Keratinocyte (primary cell): ENCODE data around the gene CD86. TPM values are rescaled to one million over a fixed set of nuclear protein-coding genes. Genes with fewer than 3 reads are reported as not detected.

Source experiments
- DNase-seq: peaks from one replicate; pipeline ENCODE4 v3.0.0-alpha.2; 2011; ENCODE audit warnings: low read depth, missing footprints, low spot score
- FAIRE-seq: peaks from 2 replicates; lab custom pipeline; 2011; peaks lifted over from hg19 to GRCh38; lab: Jason Lieb, UNC
- H2AFZ ChIP-seq: 2 replicates; pipeline ENCODE4 v1.6.0; 2012; ENCODE audit warnings: low read length, control low read depth, inconsistent platforms; ENCODE audit not compliant: control insufficient read depth
- H3K27ac ChIP-seq: 2 replicates; pipeline ENCODE4 v1.5.1; 2011; ENCODE audit warnings: low read length; ENCODE audit not compliant: control insufficient read depth, insufficient read depth
- H3K27me3 ChIP-seq: 3 replicates; pipeline ENCODE4 v1.6.0; 2011; ENCODE audit warnings: low read length; ENCODE audit not compliant: control insufficient read depth, insufficient read depth; ENCODE audit errors: extremely low read depth
- H3K36me3 ChIP-seq, 2 experiments: 2 replicates in 1 of 2; 3 replicates in 1 of 2; pipeline ENCODE4 v1.5.1; 2011; ENCODE audit warnings: low read length in 2 of 2, mild to moderate bottlenecking in 1 of 2; ENCODE audit not compliant: control insufficient read depth in 2 of 2, insufficient read depth in 2 of 2; ENCODE audit errors: extremely low read depth in 1 of 2
- H3K4me1 ChIP-seq: 3 replicates; pipeline ENCODE4 v1.5.1; 2011; ENCODE audit warnings: low read length; ENCODE audit not compliant: control insufficient read depth, insufficient read depth; ENCODE audit errors: extremely low read depth
- H3K4me2 ChIP-seq: 3 replicates; pipeline ENCODE4 v1.6.0; 2011; ENCODE audit warnings: low read depth, low read length; ENCODE audit not compliant: control insufficient read depth, insufficient read depth; ENCODE audit errors: extremely low read depth
- H3K4me3 ChIP-seq, 3 experiments: fragments of 200-600 bp in 1 of 3; sonication (generic) in 1 of 3; 2 replicates in 2 of 3; 3 replicates in 1 of 3; pipeline ENCODE4 v1.5.1; 2011 to 2016; ENCODE audit warnings: low read length in 3 of 3, mild to moderate bottlenecking in 3 of 3, control low read depth in 2 of 3, inconsistent platforms in 1 of 3, low read depth in 1 of 3, mixed read lengths in 1 of 3, mixed run types in 1 of 3, moderate library complexity in 1 of 3; ENCODE audit not compliant: control insufficient read depth in 2 of 3, insufficient read depth in 2 of 3; ENCODE audit errors: extremely low read depth in 1 of 3
- H3K79me2 ChIP-seq: 2 replicates; pipeline ENCODE4 v1.6.0; 2012; ENCODE audit warnings: low read length; ENCODE audit not compliant: control insufficient read depth, insufficient read depth
- H3K9ac ChIP-seq: 3 replicates; pipeline ENCODE4 v1.6.0; 2011; ENCODE audit warnings: low read length; ENCODE audit not compliant: control insufficient read depth, insufficient read depth; ENCODE audit errors: extremely low read depth
- H3K9me1 ChIP-seq: 3 replicates; pipeline ENCODE4 v1.6.0; 2011; ENCODE audit warnings: low read length; ENCODE audit not compliant: control insufficient read depth, insufficient read depth; ENCODE audit errors: extremely low read depth
- H3K9me3 ChIP-seq: 2 replicates; pipeline ENCODE4 v1.5.1; 2012; ENCODE audit warnings: low read depth, low read length; ENCODE audit not compliant: control insufficient read depth
- H4K20me1 ChIP-seq: 3 replicates; pipeline ENCODE4 v1.6.0; 2011; ENCODE audit warnings: low read length; ENCODE audit not compliant: control insufficient read depth, insufficient read depth; ENCODE audit errors: extremely low read depth
- CTCF ChIP-seq, 3 experiments: IDR thresholded peaks in 1 of 3; conservative IDR thresholded peaks in 1 of 3; optimal IDR thresholded peaks in 1 of 3; 2 replicates in 2 of 3; 3 replicates in 1 of 3; pipeline versions ENCODE3 to v1.5.1; 2011; ENCODE audit warnings: low read length in 3 of 3, mild to moderate bottlenecking in 3 of 3, moderate library complexity in 2 of 3, control low read depth in 1 of 3, inconsistent platforms in 1 of 3; ENCODE audit not compliant: insufficient read depth in 2 of 3; ENCODE audit errors: extremely low read depth in 1 of 3
- EZH2 ChIP-seq: IDR thresholded peaks from one replicate; pipeline ENCODE4 v1.6.1; 2012; ENCODE audit warnings: inconsistent platforms, mild to moderate bottlenecking, low read length, moderate library complexity
- dilution Hi-C: fragments of 300-500 bp; cut with MboI; formaldehyde crosslinking; loops from one replicate; pipeline ENCODE4 v1.7.0; 2020; ENCODE audit warnings: low sequenced_read_pairs; ENCODE audit not compliant: extremely low pct_ligation_motif_present
- polyA plus RNA-seq, 5 experiments: library from polyadenylated mRNA; depleted of rRNA in 3 of 5; stranded (reverse) in 3 of 5; stranded (forward) in 1 of 5; unstranded in 1 of 5; fragments of >200 nt; gene quantifications; 1 replicate in 1 of 5; 2 replicates in 3 of 5; 3 replicates in 1 of 5; pipeline versions ENCODE4 v1.2.1 to v1.2.3, GENCODE V29; 2011 to 2012; ENCODE audit warnings: missing spikeins in 2 of 5, low read depth in 1 of 5, low replicate concordance in 1 of 5

The CD86 gene
- polyA plus RNA-seq, 1 donor (not counting 4 experiments of a cell fraction or from before 2014, with no cell fraction given) = 2.9 TPM

GRCh38 chr3:122011396-122011795 lies 43.8 kb upstream of the CD86 start:
- no peak overlapping the region for H2AFZ ChIP-seq
- DNase-seq (no peak), FAIRE-seq (no peak)
- dilution Hi-C loops = no loop called here
- no peak overlapping the region for H3K4me3 ChIP-seq
- TF ChIP-seq EZH2 (no peak), CTCF (optimal IDR thresholded peaks at IDR 0.05 in 1 of 3, IDR thresholded peaks at IDR 0.05 in 1 of 3, conservative IDR thresholded peaks at IDR 0.05 in 1 of 3; ENCODE audit: extremely low read depth in 1 of 3, insufficient read depth in 2 of 3, low read length in 3 of 3) (no peak)
- peaks cover 13% of the 10 kb centered on the region for H3K4me1 ChIP-seq
- H3K27me3 ChIP-seq = no peaks in the 10 kb centered on the region
- H3K79me2 ChIP-seq = no peaks in the 10 kb centered on the region
- H3K4me2 ChIP-seq = no peak overlapping the region
- no peak overlapping the region for H3K9ac ChIP-seq
- H3K27ac ChIP-seq = no peak overlapping the region
- no peaks in the 10 kb centered on the region for H4K20me1 ChIP-seq
- no peaks in the 10 kb centered on the region for H3K9me3 ChIP-seq
- H3K36me3 ChIP-seq = no peaks in the 10 kb centered on the region
- H3K9me1 ChIP-seq = no peaks in the 10 kb centered on the region

- no peaks in the 10 kb centered on the region for H3K79me2 ChIP-seq
- H3K4me2 ChIP-seq = no peak overlapping the region
- no peaks in the 10 kb centered on the region for H3K9me3 ChIP-seq
- no peak overlapping the region for H3K27ac ChIP-seq
- no peak overlapping the region for H3K4me3 ChIP-seq
- TF ChIP-seq EZH2 (no peak), CTCF (optimal IDR thresholded peaks at IDR 0.05 in 1 of 3, IDR thresholded peaks at IDR 0.05 in 1 of 3, conservative IDR thresholded peaks at IDR 0.05 in 1 of 3; ENCODE audit: extremely low read depth in 1 of 3, insufficient read depth in 2 of 3, low read length in 3 of 3) (no peak)
- DNase-seq (no peak), FAIRE-seq (no peak)
- H4K20me1 ChIP-seq = no peaks in the 10 kb centered on the region
- H3K9me1 ChIP-seq = no peaks in the 10 kb centered on the region
- dilution Hi-C loops = no loop called here
- H3K36me3 ChIP-seq = no peaks in the 10 kb centered on the region
- H2AFZ ChIP-seq = no peak overlapping the region
- peaks cover 11% of the 10 kb centered on the region for H3K4me1 ChIP-seq
- H3K9ac ChIP-seq = no peak overlapping the region
- H3K27me3 ChIP-seq = no peaks in the 10 kb centered on the region
These were observed 42.3 kb upstream of the CD86 start for GRCh38 chr3:122012821-122013220.
